ENCODE data around the gene PHLPP1.

Gene PHLPP1

GRCh38 chr18:62741118-62741566 lies 25.8 kb downstream of the PHLPP1 start:
- no peak for DNase-seq (ENCODE audit: low spot score)

- no peak for DNase-seq (ENCODE audit: low spot score)
Observed at GRCh38 chr18:62741584-62741983, 26.2 kb downstream of the PHLPP1 start.

- DNase-seq (ENCODE audit: low spot score), result no peak
Observed at GRCh38 chr18:62744076-62744968, 29.0 kb downstream of the PHLPP1 start.

- no peak for DNase-seq (ENCODE audit: low spot score)
Observed at GRCh38 chr18:62745089-62745751, 29.9 kb downstream of the PHLPP1 start.

GRCh38 chr18:62749389-62749788 lies 34.0 kb downstream of the PHLPP1 start:
- no peak for DNase-seq (ENCODE audit: low spot score)

- DNase-seq (ENCODE audit: low spot score), result peak; percentile 77
Observed at GRCh38 chr18:62751341-62751821, 36.0 kb downstream of the PHLPP1 start.

- no peak for DNase-seq (ENCODE audit: low spot score)
Observed at GRCh38 chr18:62751977-62752376, 36.6 kb downstream of the PHLPP1 start.

- DNase-seq (ENCODE audit: low spot score), result no peak
Observed at GRCh38 chr18:62754026-62754425, 38.7 kb downstream of the PHLPP1 start.

GRCh38 chr18:62755454-62755853 lies 40.1 kb downstream of the PHLPP1 start:
- DNase-seq (ENCODE audit: low spot score), result no peak

GRCh38 chr18:62755946-62756345 lies 40.6 kb downstream of the PHLPP1 start:
- DNase-seq (ENCODE audit: low spot score), result no peak

GRCh38 chr18:62757399-62758010 lies 42.2 kb downstream of the PHLPP1 start:
- no peak for DNase-seq (ENCODE audit: low spot score)

- no peak for DNase-seq (ENCODE audit: low spot score)
Observed at GRCh38 chr18:62758591-62758990, 43.2 kb downstream of the PHLPP1 start.

GRCh38 chr18:62759704-62760402 lies 44.5 kb downstream of the PHLPP1 start:
- no peak for DNase-seq (ENCODE audit: low spot score)

GRCh38 chr18:62760403-62760734 lies 45.0 kb downstream of the PHLPP1 start:
- DNase-seq (ENCODE audit: low spot score), result no peak

- DNase-seq (ENCODE audit: low spot score), result no peak
Observed at GRCh38 chr18:62763101-62763521, 47.8 kb downstream of the PHLPP1 start.

- DNase-seq (ENCODE audit: low spot score), result no peak
Observed at GRCh38 chr18:62766266-62766665, 50.9 kb downstream of the PHLPP1 start.

GRCh38 chr18:62767321-62767720 lies 52.0 kb downstream of the PHLPP1 start:
- no peak for DNase-seq (ENCODE audit: low spot score)

GRCh38 chr18:62767836-62768557 lies 52.7 kb downstream of the PHLPP1 start:
- no peak for DNase-seq (ENCODE audit: low spot score)

- DNase-seq (ENCODE audit: low spot score), result no peak
Observed at GRCh38 chr18:62768558-62768943, 53.2 kb downstream of the PHLPP1 start.

GRCh38 chr18:62769216-62769615 lies 53.9 kb downstream of the PHLPP1 start:
- no peak for DNase-seq (ENCODE audit: low spot score)

- no peak for DNase-seq (ENCODE audit: low spot score)
Observed at GRCh38 chr18:62771494-62772270, 56.3 kb downstream of the PHLPP1 start.

Measured in globus pallidus (tissue), 1 donor.